SK-N-SH (cell line): ENCODE results near the gene SMARCC2. TPM values are rescaled to one million over a fixed set of nuclear protein-coding genes. Genes with fewer than 3 reads are reported as not detected.

ENCODE experiments used
- CTCF ChIA-PET: fragments of 300-600, 350-600 bp; formaldehyde crosslinking; extraction: SDS; loops from one replicate; lab custom pipeline; 2021; lab: Yijun Ruan, JAX
- POLR2A ChIA-PET: fragments of 350-600 bp; sonication (Branson Sonifier 250); formaldehyde crosslinking; extraction: SDS; loops from one replicate; lab custom pipeline; 2020; ENCODE audit warnings: antibody characterized with exemption, inconsistent platforms; lab: Yijun Ruan, JAX
- DNase-seq: peaks from one replicate; pipeline ENCODE4 v3.0.0; 2012
- H2AFZ ChIP-seq: fragments of 200-600 bp; sonication (generic); 2 replicates; pipeline ENCODE4 v1.8.1; 2016; ENCODE audit warnings: antibody characterized with exemption, mild to moderate bottlenecking, low read depth
- H3F3A ChIP-seq: fragments of 200-600 bp; sonication (generic); replicated peaks from 2 replicates; pipeline ENCODE3; 2016; ENCODE audit warnings: antibody characterized with exemption, mild to moderate bottlenecking; ENCODE audit not compliant: insufficient read depth
- H3K27ac ChIP-seq, 2 experiments: fragments of 200-500 bp in 1 of 2; fragments of 200-600 bp in 1 of 2; sonication (Bioruptor generic) in 1 of 2; sonication (generic), shearing (Covaris generic) in 1 of 2; 2 replicates each; pipeline versions ENCODE4 v1.5.1 to v1.6.1; 2014 to 2016; ENCODE audit warnings: low read depth in 2 of 2, inconsistent platforms in 1 of 2, low read length in 1 of 2, mild to moderate bottlenecking in 1 of 2, mixed read lengths in 1 of 2
- H3K27me3 ChIP-seq: fragments of 200-600 bp; sonication (generic), shearing (Covaris generic); 2 replicates; pipeline ENCODE4 v1.6.1; 2016; ENCODE audit warnings: mixed run types; ENCODE audit not compliant: insufficient read depth
- H3K36me3 ChIP-seq, 2 experiments: fragments of 200-500 bp in 1 of 2; fragments of 200-600 bp in 1 of 2; sonication (Bioruptor generic) in 1 of 2; sonication (generic) in 1 of 2; replicated peaks in 1 of 2; 2 replicates each; pipeline versions ENCODE3 to v1.5.1; 2014 to 2016; ENCODE audit warnings: low read length in 1 of 2, mild to moderate bottlenecking in 1 of 2; ENCODE audit not compliant: insufficient read depth in 2 of 2, control insufficient read depth in 1 of 2
- H3K4me1 ChIP-seq, 2 experiments: fragments of 200-500 bp in 1 of 2; fragments of 200-600 bp in 1 of 2; sonication (Bioruptor generic) in 1 of 2; sonication (generic), shearing (Covaris generic) in 1 of 2; 2 replicates each; pipeline versions ENCODE4 v1.5.1 to v1.6.1; 2014 to 2016; ENCODE audit warnings: low read depth in 1 of 2, low read length in 1 of 2, mixed run types in 1 of 2; ENCODE audit not compliant: insufficient read depth in 2 of 2, control insufficient read depth in 1 of 2
- H3K4me2 ChIP-seq: fragments of 200-600 bp; sonication (generic), shearing (Covaris generic); 2 replicates; pipeline ENCODE4 v1.6.1; 2017; ENCODE audit warnings: mixed run types
- H3K4me3 ChIP-seq, 2 experiments: fragments of 200-500 bp in 1 of 2; fragments of 200-600 bp in 1 of 2; sonication (Bioruptor generic) in 1 of 2; sonication (generic), shearing (Covaris generic) in 1 of 2; 2 replicates each; pipeline versions ENCODE4 v1.5.1 to v1.8.1; 2014 to 2016; ENCODE audit warnings: low read depth in 2 of 2, inconsistent platforms in 1 of 2, low read length in 1 of 2, mild to moderate bottlenecking in 1 of 2, mixed read lengths in 1 of 2, moderate library complexity in 1 of 2
- H3K79me2 ChIP-seq: fragments of 200-600 bp; sonication (generic); 2 replicates; pipeline ENCODE4 v1.8.1; 2017; ENCODE audit warnings: mild to moderate bottlenecking; ENCODE audit not compliant: insufficient read depth
- H3K9ac ChIP-seq: fragments of 200-600 bp; sonication (generic); 2 replicates; pipeline ENCODE4 v1.6.1; 2017; ENCODE audit warnings: mixed run types
- H3K9me2 ChIP-seq: fragments of 200-600 bp; sonication (generic); 2 replicates; pipeline ENCODE4 v1.6.1; 2017; ENCODE audit warnings: mixed run types
- H3K9me3 ChIP-seq: fragments of 200-600 bp; sonication (generic); 2 replicates; pipeline ENCODE4 v1.6.1; 2017; ENCODE audit warnings: mixed run types, mild to moderate bottlenecking, moderate library complexity
- H4K20me1 ChIP-seq: fragments of 200-600 bp; sonication (generic); 2 replicates; pipeline ENCODE4 v1.6.1; 2017; ENCODE audit warnings: mild to moderate bottlenecking, mixed run types; ENCODE audit not compliant: insufficient read depth
- ELF1 ChIP-seq: IDR thresholded peaks from 2 replicates; pipeline ENCODE4 v1.4.0; 2012
- EZH2phosphoT487 ChIP-seq: fragments of 200-600 bp; sonication (generic); IDR thresholded peaks from 2 replicates; pipeline ENCODE4 v1.6.1; 2017; ENCODE audit warnings: low read depth, mixed run types, mild to moderate bottlenecking, antibody characterized with exemption, moderate library complexity, borderline replicate concordance
- FOSL2 ChIP-seq: IDR thresholded peaks from 2 replicates; pipeline ENCODE4 v1.4.0; 2012; ENCODE audit warnings: low read depth, mild to moderate bottlenecking, moderate library complexity, borderline replicate concordance
- FOXJ3 ChIP-seq: sonication (generic); formaldehyde crosslinking; IDR thresholded peaks from 2 replicates; pipeline ENCODE4 v1.5.1; 2020; ENCODE audit warnings: mild to moderate bottlenecking, missing genetic modification reagents
- FOXM1 ChIP-seq: IDR thresholded peaks from 2 replicates; pipeline ENCODE4 v1.4.0; 2012; ENCODE audit warnings: low read depth, mild to moderate bottlenecking
- GABPA ChIP-seq: IDR thresholded peaks from 2 replicates; pipeline ENCODE4 v1.4.0; 2012; ENCODE audit warnings: low read depth, mild to moderate bottlenecking
- GATA2 ChIP-seq: sonication (generic); formaldehyde crosslinking; IDR thresholded peaks from 2 replicates; pipeline ENCODE4 v1.5.0; 2020; ENCODE audit warnings: mild to moderate bottlenecking, missing genetic modification reagents
- IRF3 ChIP-seq: fragments of 150-350 bp; IDR thresholded peaks from 2 replicates; pipeline ENCODE4 v1.6.1; 2016; ENCODE audit warnings: mild to moderate bottlenecking, low read depth, low read length
- JUND ChIP-seq: IDR thresholded peaks from 2 replicates; pipeline ENCODE4 v1.4.0; 2012
- MAX ChIP-seq: IDR thresholded peaks from 2 replicates; pipeline ENCODE4 v1.4.0; 2012; ENCODE audit warnings: low read depth
- MXI1 ChIP-seq: IDR thresholded peaks from 2 replicates; pipeline ENCODE4 v1.6.1; 2012; ENCODE audit warnings: mild to moderate bottlenecking, low read depth, low read length, improper control_type of control experiment
- NFIC ChIP-seq: IDR thresholded peaks from 2 replicates; pipeline ENCODE4 v1.4.0; 2012; ENCODE audit warnings: borderline replicate concordance
- NRF1 ChIP-seq: IDR thresholded peaks from 2 replicates; pipeline ENCODE4 v1.6.1; 2012; ENCODE audit warnings: low read depth, mild to moderate bottlenecking, low read length
- PBX3 ChIP-seq: IDR thresholded peaks from 2 replicates; pipeline ENCODE4; 2012
- RAD21 ChIP-seq: IDR thresholded peaks from 2 replicates; pipeline ENCODE4 v1.6.1; 2012; ENCODE audit warnings: mild to moderate bottlenecking, low read length
- REST ChIP-seq: IDR thresholded peaks from 2 replicates; pipeline ENCODE4 v1.6.1; 2012; ENCODE audit warnings: mild to moderate bottlenecking, low read depth, low read length, moderate library complexity
- RFX5 ChIP-seq: IDR thresholded peaks from 2 replicates; pipeline ENCODE4 v1.6.1; 2012; ENCODE audit warnings: mild to moderate bottlenecking, improper control_type of control experiment, low read length
- RXRA ChIP-seq: IDR thresholded peaks from 2 replicates; pipeline ENCODE4 v1.4.0; 2012; ENCODE audit warnings: low read depth, mild to moderate bottlenecking, borderline replicate concordance
- SMC3 ChIP-seq: IDR thresholded peaks from 2 replicates; pipeline ENCODE4 v1.6.1; 2012; ENCODE audit warnings: low read depth, low read length, improper control_type of control experiment
- TAF1 ChIP-seq: IDR thresholded peaks from 2 replicates; pipeline ENCODE4 v1.6.1; 2012; ENCODE audit warnings: low read depth, mild to moderate bottlenecking, low read length, moderate library complexity, borderline replicate concordance
- TCF12 ChIP-seq: IDR thresholded peaks from 2 replicates; pipeline ENCODE4 v1.4.0; 2012
- TEAD4 ChIP-seq: IDR thresholded peaks from 2 replicates; pipeline ENCODE4 v1.4.0; 2012; ENCODE audit warnings: mild to moderate bottlenecking, borderline replicate concordance; ENCODE audit not compliant: insufficient read depth
- USF2 ChIP-seq: fragments of 150-350 bp; IDR thresholded peaks from 2 replicates; pipeline ENCODE4 v1.6.1; 2017; ENCODE audit warnings: antibody characterized with exemption, low read length, low read depth, borderline replicate concordance
- YY1 ChIP-seq: IDR thresholded peaks from 2 replicates; pipeline ENCODE4 v1.4.0; 2012; ENCODE audit warnings: low read depth, mild to moderate bottlenecking
- WGBS: methylation state at CpG from one replicate; pipeline ENCODE4 v1.1.6; 2017; ENCODE audit warnings: low lambda C conversion rate; 5-methylcytosine and 5-hydroxymethylcytosine counted together
- polyA plus RNA-seq, 3 experiments: library from polyadenylated mRNA; depleted of rRNA; stranded (reverse); fragments of >200 nt; gene quantifications; 2 replicates each; pipeline ENCODE4 v1.2.3, GENCODE V29; 2012

SMARCC2 gene
- polyA plus RNA-seq, 1 of the 3 experiments (the other 2 are of a cell fraction): 64.3 TPM

GRCh38 chr12:56157201-56158028 lies 31.9 kb downstream of the SMARCC2 start:
- Histone ChIP-seq H3K9ac (peak overlapping the region; percentile 59; the same call in 1 of the 2 replicates), H3K4me3 (peak overlapping the region; percentile 42 to 58), H3K4me2 (peak overlapping the region; percentile 74), H4K20me1 (peaks cover 30% of the 10 kb centered on the region), H3K27ac (peak overlapping the region; percentile 70 to 89), H2AFZ (0 out of 2 replicates have a peak overlapping the region, but pooled peaks have one; percentile 48), H3K27me3 (no peaks in the 10 kb centered on the region), H3F3A (peaks cover 41% of the 10 kb centered on the region), H3K4me1 (peaks cover 31 to 43% of the 10 kb centered on the region in 2 experiments; a peak in 3 of 4 replicates), H3K9me2 (no peaks in the 10 kb centered on the region), H3K36me3 (peaks cover 36 to 40% of the 10 kb centered on the region in 2 experiments), H3K79me2 (peaks cover 75% of the 10 kb centered on the region), H3K9me3 (no peaks in the 10 kb centered on the region)
- 35% methylated on average over 44 of the region's 45 CpGs for WGBS
- DNase-seq: peak; percentile 63
- CTCF ChIA-PET: interaction anchor here (0.7 to 3.6 kb wide), 6 partner anchors 29 to 48 kb away, joined by 3 to 14 read pairs (median 10); partner anchors contain the start of genes ESYT1, SMARCC2 and ZC3H10
- POLR2A ChIA-PET: interaction anchor here (0.6 to 2.5 kb wide), 5 partner anchors 29 to 110 kb away, joined by 3 to 19 read pairs (median 6); partner anchors contain the start of genes ESYT1, SMARCC2 and ZC3H10
- TF ChIP-seq TCF12 (no peak), NRF1 (no peak), GABPA (no peak), ELF1 (no peak), TEAD4 (0 out of 2 replicates have a peak, but pooled peaks have one; percentile 32), FOSL2 (no peak), GATA2 (no peak), EZH2phosphoT487 (no peak), MXI1 (peak; percentile 12; the same call in 1 of the 2 replicates), PBX3 (no peak; the same call in 1 of the 2 replicates), MAX (0 out of 2 replicates have a peak, but pooled peaks have one; percentile 53), TAF1 (0 out of 2 replicates have a peak, but pooled peaks have one; percentile 27), YY1 (no peak), FOXJ3 (CRISPR knock-in tag) (no peak), RFX5 (no peak), REST (no peak), NFIC (0 out of 2 replicates have a peak, but pooled peaks have one; percentile 17), RXRA (no peak), FOXM1 (no peak), JUND (no peak), SMC3 (peak; percentile 21; the same call in 1 of the 2 replicates), IRF3 (no peak), USF2 (no peak), RAD21 (peak; percentile 18)
